CD14-positive monocyte (primary cell): ENCODE measurements around the gene MED13L. TPM values are rescaled to one million over a fixed set of nuclear protein-coding genes. Genes with fewer than 3 reads are reported as not detected.
A peak's percentile ranks its signal among the peaks of the same experiment; 100 is the strongest.

Source experiments
- DNase-seq, 3 donors: peaks; one replicate each; pipeline ENCODE4 v3.0.0-alpha.2; 2011 to 2022
- H2AFZ ChIP-seq: 2 replicates; pipeline ENCODE4 v1.6.0; 2012; ENCODE audit warnings: mild to moderate bottlenecking, low read depth, low read length, inconsistent platforms; ENCODE audit not compliant: insufficient read depth, poor library complexity, severe bottlenecking
- H3K27ac ChIP-seq, 2 donors: 1 replicate in 1 of 2; 2 replicates in 1 of 2; pipeline ENCODE4 v1.5.1; 2012 to 2013; ENCODE audit warnings: low read length in 2 of 2, control low read depth in 1 of 2, inconsistent platforms in 1 of 2, low read depth in 1 of 2, mild to moderate bottlenecking in 1 of 2
- H3K27me3 ChIP-seq, 2 donors: one replicate each; pipeline versions ENCODE4 v1.6.0 to v1.6.1; 2011 to 2013; ENCODE audit warnings: low read length in 2 of 2; ENCODE audit not compliant: control insufficient read depth in 2 of 2, insufficient read depth in 2 of 2
- H3K36me3 ChIP-seq, 2 donors: replicated peaks in 1 of 2; 1 replicate in 1 of 2; 2 replicates in 1 of 2; pipeline versions ENCODE4 v1.5.1 to v1.6.1; 2012 to 2013; ENCODE audit warnings: low read length in 2 of 2, control low read depth in 1 of 2, inconsistent platforms in 1 of 2, mild to moderate bottlenecking in 1 of 2; ENCODE audit not compliant: insufficient read depth in 2 of 2, control insufficient read depth in 1 of 2
- H3K4me1 ChIP-seq, 2 donors: 1 replicate in 1 of 2; 2 replicates in 1 of 2; pipeline versions ENCODE4 v1.5.1 to v1.6.1; 2012 to 2013; ENCODE audit warnings: low read length in 2 of 2, control low read depth in 1 of 2, inconsistent platforms in 1 of 2, mild to moderate bottlenecking in 1 of 2, moderate library complexity in 1 of 2; ENCODE audit not compliant: insufficient read depth in 2 of 2, control insufficient read depth in 1 of 2
- H3K4me2 ChIP-seq: replicated peaks from 2 replicates; pipeline ENCODE3; 2012; ENCODE audit warnings: low read length, moderate library complexity, mild to moderate bottlenecking; ENCODE audit not compliant: poor library complexity, severe bottlenecking; ENCODE audit errors: extremely low read depth
- H3K4me3 ChIP-seq, 3 experiments: fragments of 200-600 bp in 1 of 3; sonication (generic) in 1 of 3; replicated peaks in 1 of 3; 1 replicate in 2 of 3; 2 replicates in 1 of 3; pipeline ENCODE4 v1.5.1; 2011 to 2013; ENCODE audit warnings: low read length in 3 of 3, mild to moderate bottlenecking in 3 of 3, control low read depth in 2 of 3, low read depth in 2 of 3, inconsistent platforms in 1 of 3, moderate library complexity in 1 of 3
- H3K79me2 ChIP-seq: 2 replicates; pipeline ENCODE4 v1.6.0; 2012; ENCODE audit warnings: mild to moderate bottlenecking, control low read depth, inconsistent platforms, low read length, moderate library complexity; ENCODE audit not compliant: insufficient read depth
- H3K9ac ChIP-seq: 2 replicates; pipeline ENCODE4 v1.6.0; 2017; ENCODE audit warnings: low read length, mild to moderate bottlenecking; ENCODE audit not compliant: insufficient read depth, poor library complexity, severe bottlenecking
- H3K9me3 ChIP-seq, 2 donors: replicated peaks in 1 of 2; 1 replicate in 1 of 2; 2 replicates in 1 of 2; pipeline versions ENCODE4 v1.5.1 to v1.6.1; 2012 to 2013; ENCODE audit warnings: low read length in 2 of 2, control low read depth in 1 of 2; ENCODE audit not compliant: control insufficient read depth in 1 of 2, insufficient read depth in 1 of 2
- H4K20me1 ChIP-seq: 2 replicates; pipeline ENCODE4 v1.6.0; 2012; ENCODE audit warnings: mild to moderate bottlenecking, low read length, control low read depth, moderate library complexity; ENCODE audit not compliant: insufficient read depth
- H3K27ac Mint-ChIP-seq, 7 donors: one replicate each; pipeline ENCODE4 v1.8.0; 2020; ENCODE audit warnings: mild to moderate bottlenecking in 7 of 7, mixed read lengths in 7 of 7, moderate library complexity in 6 of 7, inconsistent platforms in 2 of 7
- H3K27me3 Mint-ChIP-seq, 3 donors: one replicate each; pipeline ENCODE4 v1.8.0; 2021 to 2022; ENCODE audit warnings: low read depth in 3 of 3, mild to moderate bottlenecking in 3 of 3, mixed read lengths in 3 of 3, moderate library complexity in 3 of 3, inconsistent platforms in 1 of 3
- H3K36me3 Mint-ChIP-seq, 2 donors: one replicate each; pipeline ENCODE4 v1.8.0; 2020; ENCODE audit warnings: mixed read lengths in 2 of 2, inconsistent platforms in 1 of 2, mild to moderate bottlenecking in 1 of 2
- H3K4me1 Mint-ChIP-seq: one replicate; pipeline ENCODE4 v1.8.0; 2020; ENCODE audit warnings: mild to moderate bottlenecking, mixed read lengths
- H3K4me3 Mint-ChIP-seq, 2 donors: one replicate each; pipeline ENCODE4 v1.8.0; 2020; ENCODE audit warnings: mild to moderate bottlenecking in 2 of 2, mixed read lengths in 2 of 2, moderate library complexity in 1 of 2
- H3K9me3 Mint-ChIP-seq, 7 donors: one replicate each; pipeline ENCODE4 v1.8.0; 2020 to 2022; ENCODE audit warnings: mixed read lengths in 7 of 7, mild to moderate bottlenecking in 6 of 7, moderate library complexity in 6 of 7, inconsistent platforms in 2 of 7
- CTCF ChIP-seq: fragments of 200-600 bp; IDR thresholded peaks from one replicate; pipeline ENCODE4 v1.8.0; 2022; ENCODE audit warnings: antibody characterized with exemption, mild to moderate bottlenecking
- WGBS: methylation state at CpG from one replicate; pipeline ENCODE4 v1.1.5; 2013; ENCODE audit warnings: missing lambda C conversion rate; ENCODE audit not compliant: insufficient coverage; 5-methylcytosine and 5-hydroxymethylcytosine counted together
- intact Hi-C, 2 donors: fragments of 100-400 bp; cut with micrococcal nuclease; formaldehyde crosslinking; loops; one replicate each; pipeline versions ENCODE4 v1.15.0 to v1.15.1; 2023
- polyA plus RNA-seq, 3 donors: library from polyadenylated mRNA; depleted of rRNA in 1 of 3; unstranded in 2 of 3; stranded (reverse) in 1 of 3; fragments of 300-500 nt in 2 of 3; fragments of >200 nt in 1 of 3; fragmentation: Illumina TruSeq in 2 of 3; gene quantifications; 1 replicate in 2 of 3; 2 replicates in 1 of 3; pipeline ENCODE4 v1.2.3, GENCODE V29; 2012 to 2021

Gene MED13L
- polyA plus RNA-seq, 3 donors, result 4.4 to 42.0 (median 7.5) TPM

DNA sequence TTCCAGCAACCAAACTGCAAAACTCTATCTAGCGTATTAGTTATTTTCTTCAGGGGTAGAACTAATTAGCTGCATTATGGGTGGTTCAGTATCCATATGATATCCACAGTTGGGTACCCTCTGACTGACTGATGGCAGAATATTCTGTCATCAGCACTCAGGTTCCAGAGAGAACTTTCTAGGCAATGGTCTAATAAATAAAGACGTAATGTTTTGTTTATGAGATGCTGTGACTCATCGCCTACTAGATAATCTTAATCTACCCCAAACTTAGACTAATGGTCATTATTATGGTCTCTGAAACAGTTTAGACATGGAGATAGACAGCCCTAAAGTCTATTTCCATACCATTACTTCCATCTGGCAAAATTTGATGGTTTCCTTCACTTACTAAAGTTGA is 220.1 kb downstream of the MED13L start:
- Mint-ChIP-seq H3K4me3 (no peak overlapping the region), H3K27me3 (no peaks in the 10 kb centered on the region), H3K36me3 (peaks cover 0 to 4% of the 10 kb centered on the region in 2 donors), H3K27ac (peak overlapping the region in 2 of 7 donors; percentile 7 to 57), H3K4me1 (peaks cover 41% of the 10 kb centered on the region), H3K9me3 (no peaks in the 10 kb centered on the region)
- H3K4me3 ChIP-seq, result no peak overlapping the region
- H4K20me1 ChIP-seq, result peaks cover 90% of the 10 kb centered on the region
- no peaks in the 10 kb centered on the region for H3K27me3 ChIP-seq
- no peak overlapping the region for H2AFZ ChIP-seq
- WGBS, result no CpG with 5 or more reads among the region's 3 CpGs
- H3K36me3 ChIP-seq, result no peaks in the 10 kb centered on the region
- H3K27ac ChIP-seq, result peak overlapping the region in 1 of 2 donors; percentile 47
- no peak overlapping the region for H3K4me2 ChIP-seq
- intact Hi-C loops, result no loop called here
- no peak for DNase-seq
- no peak overlapping the region for H3K9ac ChIP-seq
- no peaks in the 10 kb centered on the region for H3K9me3 ChIP-seq
- no peak for TF ChIP-seq CTCF
- peaks cover 18 to 30% of the 10 kb centered on the region in 2 donors for H3K4me1 ChIP-seq
- H3K79me2 ChIP-seq, result peaks cover 100% of the 10 kb centered on the region

GRCh38 chr12:116055895-116056607 is 221.4 kb downstream of the MED13L start:
- no peak overlapping the region for H2AFZ ChIP-seq
- no peak overlapping the region for H3K4me3 ChIP-seq
- no peaks in the 10 kb centered on the region for H3K27me3 ChIP-seq
- peaks cover 0 to 4% of the 10 kb centered on the region in 2 donors for H3K36me3 Mint-ChIP-seq
- no peak overlapping the region for H3K9ac ChIP-seq
- intact Hi-C loops, result no loop called here
- TF ChIP-seq CTCF, result no peak
- H3K4me3 Mint-ChIP-seq, result no peak overlapping the region
- H3K9me3 ChIP-seq, result no peaks in the 10 kb centered on the region
- 92% methylated on average over 1 of the region's 3 CpGs for WGBS
- H3K4me1 ChIP-seq, result peaks cover 15 to 18% of the 10 kb centered on the region in 2 donors
- peak overlapping the region in 1 of 2 donors; percentile 47 for H3K27ac ChIP-seq
- H3K36me3 ChIP-seq, result no peaks in the 10 kb centered on the region
- no peak for DNase-seq
- no peaks in the 10 kb centered on the region for H3K9me3 Mint-ChIP-seq
- no peaks in the 10 kb centered on the region for H3K27me3 Mint-ChIP-seq
- peaks cover 94% of the 10 kb centered on the region for H4K20me1 ChIP-seq
- peak overlapping the region in 2 of 7 donors; percentile 22 to 36 for H3K27ac Mint-ChIP-seq
- H3K79me2 ChIP-seq, result peaks cover 100% of the 10 kb centered on the region
- H3K4me1 Mint-ChIP-seq, result peaks cover 34% of the 10 kb centered on the region
- no peak overlapping the region for H3K4me2 ChIP-seq
